HepG2 (cell line): Measurements from ENCODE around the gene ALK. TPM values are rescaled to one million over a fixed set of nuclear protein-coding genes. Genes with fewer than 3 reads are reported as not detected.

Source experiments
- ATAC-seq: fragments of 200-7000 bp; cut with Tn5 transposase; 3 replicates; pipeline ENCODE4 v1.9.1; 2020; ENCODE audit warnings: mild to moderate bottlenecking, moderate library complexity
- BruUV-seq: library from RNA; stranded (reverse); fragments of 400-500 nt; replicated peaks from 2 replicates; lab custom pipeline; 2021; lab: Mats Ljungman, UMichigan
- CTCF ChIA-PET: fragments of 300-600 bp; formaldehyde crosslinking; extraction: SDS; loops from one replicate; lab custom pipeline; 2021; ENCODE audit warnings: low total read pairs, inconsistent platforms, low intra/inter-chr PET ratio; lab: Yijun Ruan, JAX
- POLR2A ChIA-PET: fragments of 350-600 bp; sonication (Branson Sonifier 250); formaldehyde crosslinking; loops from one replicate; lab custom pipeline; 2020; ENCODE audit warnings: antibody characterized with exemption, inconsistent platforms; lab: Yijun Ruan, JAX
- DNase-seq: peaks from one replicate; pipeline ENCODE4 v3.0.0-alpha.2; 2015; ENCODE audit warnings: low spot score
- FAIRE-seq: peaks from 3 replicates; lab custom pipeline; 2011; peaks lifted over from hg19 to GRCh38; lab: Jason Lieb, UNC
- H2AFZ ChIP-seq: one replicate; pipeline ENCODE4 v1.6.1; 2011; ENCODE audit warnings: low read length, inconsistent platforms
- H3K27ac ChIP-seq: fragments of 300-600 bp; 3 replicates; pipeline ENCODE4 v1.8.0; 2011; ENCODE audit warnings: mixed run types, mild to moderate bottlenecking, mixed read lengths, low read length, inconsistent platforms; ENCODE audit not compliant: insufficient read depth; ENCODE audit errors: extremely low read length
- H3K27me3 ChIP-seq, 2 experiments: fragments of 200-600 bp in 1 of 2; 2 replicates in 1 of 2; 3 replicates in 1 of 2; pipeline versions ENCODE4 v1.6.0 to v1.8.0; 2011; ENCODE audit warnings: low read length in 2 of 2, mild to moderate bottlenecking in 2 of 2, moderate library complexity in 2 of 2, inconsistent platforms in 1 of 2; ENCODE audit not compliant: insufficient read depth in 2 of 2, control insufficient read depth in 1 of 2
- H3K36me3 ChIP-seq, 2 experiments: fragments of 200-600 bp in 1 of 2; replicated peaks in 1 of 2; 2 replicates in 1 of 2; 3 replicates in 1 of 2; pipeline versions ENCODE4 v1.5.1 to v1.8.0; 2011; ENCODE audit warnings: low read length in 2 of 2, inconsistent platforms in 1 of 2; ENCODE audit not compliant: insufficient read depth in 2 of 2, control insufficient read depth in 1 of 2
- H3K4me1 ChIP-seq: 2 replicates; pipeline ENCODE4 v1.5.1; 2012; ENCODE audit warnings: low read length, inconsistent platforms; ENCODE audit not compliant: insufficient read depth
- H3K4me2 ChIP-seq: 2 replicates; pipeline ENCODE4 v1.6.0; 2011; ENCODE audit warnings: low read depth, low read length, inconsistent platforms
- H3K4me3 ChIP-seq, 3 experiments: fragments of 200-600 bp in 1 of 3; sonication (generic), shearing (Covaris generic) in 1 of 3; replicated peaks in 1 of 3; 2 replicates each; pipeline ENCODE4 v1.5.1; 2011 to 2016; ENCODE audit warnings: low read length in 3 of 3, inconsistent platforms in 2 of 3, low read depth in 2 of 3, mild to moderate bottlenecking in 2 of 3, control low read depth in 1 of 3, mixed read lengths in 1 of 3; ENCODE audit not compliant: insufficient read depth in 1 of 3
- H3K79me2 ChIP-seq: one replicate; pipeline ENCODE4 v1.6.1; 2011; ENCODE audit warnings: low read length, inconsistent platforms; ENCODE audit not compliant: insufficient read depth
- H3K9ac ChIP-seq: 2 replicates; pipeline ENCODE4 v1.6.0; 2011; ENCODE audit warnings: mild to moderate bottlenecking, low read depth, low read length, inconsistent platforms; ENCODE audit not compliant: insufficient read depth
- H3K9me3 ChIP-seq: 2 replicates; pipeline ENCODE4 v1.5.1; 2012; ENCODE audit warnings: mild to moderate bottlenecking, low read length
- H4K20me1 ChIP-seq: 2 replicates; pipeline ENCODE4 v1.6.0; 2011; ENCODE audit warnings: inconsistent platforms, mild to moderate bottlenecking, low read length, moderate library complexity; ENCODE audit not compliant: insufficient read depth
- GFI1 ChIP-seq: sonication (generic); formaldehyde crosslinking; IDR thresholded peaks from 2 replicates; pipeline ENCODE4 v1.5.0; 2020; ENCODE audit warnings: missing genetic modification reagents, mild to moderate bottlenecking, borderline replicate concordance
- MIXL1 ChIP-seq: IDR thresholded peaks from 2 replicates; pipeline ENCODE4 v1.6.1; 2016
- NFIC ChIP-seq: IDR thresholded peaks from 2 replicates; pipeline ENCODE4 v1.6.1; 2012; ENCODE audit warnings: mild to moderate bottlenecking, low read length, inconsistent platforms
- SNAI1 ChIP-seq: sonication (generic); formaldehyde crosslinking; IDR thresholded peaks from 2 replicates; pipeline ENCODE4 v1.5.0; 2020; ENCODE audit warnings: mild to moderate bottlenecking, missing genetic modification reagents, borderline replicate concordance
- TAF15 ChIP-seq: fragments of 200-400 bp; formaldehyde crosslinking; IDR thresholded peaks from one replicate; pipeline ENCODE4 v1.6.1; 2018; ENCODE audit warnings: mild to moderate bottlenecking, low read depth, low read length; ENCODE audit not compliant: poor library complexity, severe bottlenecking
- THAP9 ChIP-seq: sonication (generic); formaldehyde crosslinking; IDR thresholded peaks from 2 replicates; pipeline ENCODE4; 2020; ENCODE audit warnings: missing genetic modification reagents, mild to moderate bottlenecking, borderline replicate concordance
- ZNF577 ChIP-seq: sonication (generic); formaldehyde crosslinking; IDR thresholded peaks from 2 replicates; pipeline ENCODE4 v1.4.0; 2020; ENCODE audit warnings: mild to moderate bottlenecking, low read depth, missing genetic modification reagents, borderline replicate concordance
- ZNF580 ChIP-seq: IDR thresholded peaks from 2 replicates; pipeline ENCODE4 v1.6.1; 2016; ENCODE audit warnings: low read depth, borderline replicate concordance
- ZNF788 ChIP-seq: sonication (generic); formaldehyde crosslinking; IDR thresholded peaks from 2 replicates; pipeline ENCODE4 v1.5.0; 2020; ENCODE audit warnings: mild to moderate bottlenecking, missing genetic modification reagents, borderline replicate concordance
- WGBS: methylation state at CpG from one replicate; pipeline ENCODE4 v1.1.6; 2017; ENCODE audit warnings: low lambda C conversion rate; 5-methylcytosine and 5-hydroxymethylcytosine counted together
- in situ Hi-C: cut with HindIII; loops from 2 replicates; pipeline ENCODE4 v1.10.0; 2017; ENCODE audit warnings: low pct_unique_long_range_greater_than_20kb; ENCODE audit not compliant: extremely low pct_ligation_motif_present
- intact Hi-C: fragments of 100-400 bp; cut with micrococcal nuclease; formaldehyde crosslinking; loops from one replicate; pipeline ENCODE4 v1.10.0; 2022; ENCODE audit not compliant: unreplicated experiment
- polyA plus RNA-seq, 8 experiments: library from polyadenylated mRNA; depleted of rRNA in 3 of 8; stranded (reverse) in 7 of 8; unstranded in 1 of 8; fragments of >200 nt; fragmentation: Illumina TruSeq in 4 of 8; extraction: Trizol in 4 of 8; gene quantifications; 2 replicates each; pipeline versions ENCODE4 v1.2.1 to v1.2.3, GENCODE V29; 2011 to 2016; ENCODE audit warnings: low read depth in 4 of 8, missing spikeins in 1 of 8, mixed read lengths in 1 of 8; ENCODE audit not compliant: insufficient read depth in 1 of 8
- total RNA-seq, 5 experiments: library from RNA; depleted of rRNA; stranded (reverse); fragments of >200 nt; fragmentation: Illumina TruSeq; extraction: Trizol; gene quantifications; 2 replicates each; pipeline ENCODE4 v1.2.3, GENCODE V29; 2016; ENCODE audit warnings: low read depth in 1 of 5

Gene ALK
- total and polyA plus RNA-seq, 2 of the 13 experiments (the other 11 are each of a cell fraction or from before 2014, with no cell fraction given), result not detected

- no peaks in the 10 kb centered on the region for H3K9me3 ChIP-seq
- H4K20me1 ChIP-seq, result no peaks in the 10 kb centered on the region
- H2AFZ ChIP-seq, result no peak overlapping the region
- no peak overlapping the region for H3K4me2 ChIP-seq
- FAIRE-seq (no peak), DNase-seq (no peak), ATAC-seq (no peak)
- H3K27me3 ChIP-seq, result 0 out of 5 replicates have a peak, but pooled peaks cover 0 to 6% of the 10 kb centered on the region in 2 experiments
- in situ Hi-C loops (no loop called here), intact Hi-C loops (no loop called here)
- BruUV-seq, result no TSS peak
- no peaks in the 10 kb centered on the region for H3K79me2 ChIP-seq
- no peaks in the 10 kb centered on the region for H3K4me1 ChIP-seq
- WGBS, result 5% methylated on average over 3 of the region's 3 CpGs
- no peak overlapping the region for H3K27ac ChIP-seq
- no peak for TF ChIP-seq ZNF788 (CRISPR knock-in tag)
- no peak for TF ChIP-seq ZNF580 (CRISPR knock-in tag)
- no peak for TF ChIP-seq SNAI1 (CRISPR knock-in tag)
- TF ChIP-seq GFI1, result no peak
- no peak for TF ChIP-seq THAP9 (CRISPR knock-in tag)
- TF ChIP-seq ZNF577 (CRISPR knock-in tag), result no peak
- no peak for TF ChIP-seq TAF15
- no peak for TF ChIP-seq MIXL1 (CRISPR knock-in tag)
- no peak for TF ChIP-seq NFIC
- POLR2A ChIA-PET, result no interaction called here
- H3K36me3 ChIP-seq, result no peaks in the 10 kb centered on the region
- H3K9ac ChIP-seq, result no peak overlapping the region
- H3K4me3 ChIP-seq, result no peak overlapping the region
- CTCF ChIA-PET, result no interaction called here
These were observed 224.2 kb downstream of the ALK start for GRCh38 chr2:29697181-29697580.
